HUES6 (cell line): ENCODE data around the gene MTCL3.
A peak's percentile ranks its signal among the peaks of the same experiment; 100 is the strongest.

Experiments
- H3K27ac ChIP-seq: 2 replicates; pipeline ENCODE4 v1.7.0; 2013; ENCODE audit warnings: low read depth, mild to moderate bottlenecking, low read length, inconsistent platforms
- H3K27me3 ChIP-seq: 2 replicates; pipeline ENCODE4 v1.6.1; 2013; ENCODE audit warnings: low read length; ENCODE audit not compliant: control insufficient read depth, insufficient read depth
- H3K36me3 ChIP-seq: 2 replicates; pipeline ENCODE4 v1.6.1; 2013; ENCODE audit warnings: low read length; ENCODE audit not compliant: control insufficient read depth, insufficient read depth
- H3K4me1 ChIP-seq: 2 replicates; pipeline ENCODE4 v1.6.1; 2013; ENCODE audit warnings: low read length; ENCODE audit not compliant: control insufficient read depth, insufficient read depth
- H3K4me3 ChIP-seq: 2 replicates; pipeline ENCODE4 v1.5.1; 2013; ENCODE audit warnings: low read depth, low read length
- H3K9ac ChIP-seq: one replicate; pipeline ENCODE4 v1.6.1; 2013; ENCODE audit warnings: mild to moderate bottlenecking, low read length
- H3K9me3 ChIP-seq: 2 replicates; pipeline ENCODE4 v1.6.1; 2013; ENCODE audit warnings: low read depth, low read length; ENCODE audit not compliant: control insufficient read depth, insufficient read depth

MTCL3 gene

GRCh38 chr6:127518710-127519468, at the start of gene MTCL3:
TSS of gene MTCL3 (minus strand) at chr6:127519335.
- H3K27ac ChIP-seq: no peak within 1 kb of the TSS
- no peaks in the 10 kb centered on the region for H3K36me3 ChIP-seq
- H3K4me1 ChIP-seq: peaks cover 12% of the 10 kb centered on the region
- H3K9me3 ChIP-seq: no peaks in the 10 kb centered on the region
- peak within 1 kb of the TSS; percentile 14 for H3K9ac ChIP-seq
- H3K27me3 ChIP-seq: peaks cover 43% of the 10 kb centered on the region
- H3K4me3 ChIP-seq: peak within 1 kb of the TSS; percentile 70

GRCh38 chr6:127567476-127567875, 48.3 kb upstream of the MTCL3 start:
- Histone ChIP-seq H3K4me3 (no peak overlapping the region), H3K36me3 (no peaks in the 10 kb centered on the region), H3K27me3 (no peaks in the 10 kb centered on the region), H3K4me1 (no peaks in the 10 kb centered on the region), H3K27ac (no peak overlapping the region), H3K9ac (no peak overlapping the region), H3K9me3 (no peaks in the 10 kb centered on the region)

GRCh38 chr6:127566651-127567050, 47.5 kb upstream of the MTCL3 start:
- no peak overlapping the region for H3K4me3 ChIP-seq
- no peak overlapping the region for H3K9ac ChIP-seq
- no peaks in the 10 kb centered on the region for H3K9me3 ChIP-seq
- no peak overlapping the region for H3K27ac ChIP-seq
- H3K4me1 ChIP-seq: no peaks in the 10 kb centered on the region
- H3K27me3 ChIP-seq: no peaks in the 10 kb centered on the region
- H3K36me3 ChIP-seq: no peaks in the 10 kb centered on the region

- Histone ChIP-seq H3K27me3 (no peaks in the 10 kb centered on the region), H3K4me1 (no peaks in the 10 kb centered on the region), H3K9ac (no peak overlapping the region), H3K27ac (no peak overlapping the region), H3K36me3 (no peaks in the 10 kb centered on the region), H3K9me3 (no peaks in the 10 kb centered on the region), H3K4me3 (no peak overlapping the region)
Measured at GRCh38 chr6:127566119-127566518, 47.0 kb upstream of the MTCL3 start.

GRCh38 chr6:127564761-127565160, 45.6 kb upstream of the MTCL3 start:
- Histone ChIP-seq H3K9ac (no peak overlapping the region), H3K9me3 (no peaks in the 10 kb centered on the region), H3K4me1 (no peaks in the 10 kb centered on the region), H3K36me3 (no peaks in the 10 kb centered on the region), H3K27ac (no peak overlapping the region), H3K4me3 (no peak overlapping the region), H3K27me3 (no peaks in the 10 kb centered on the region)

- Histone ChIP-seq H3K36me3 (no peaks in the 10 kb centered on the region), H3K4me3 (no peak overlapping the region), H3K27ac (no peak overlapping the region), H3K9ac (no peak overlapping the region), H3K27me3 (no peaks in the 10 kb centered on the region), H3K9me3 (no peaks in the 10 kb centered on the region), H3K4me1 (no peaks in the 10 kb centered on the region)
Measured at GRCh38 chr6:127561660-127562059, 42.5 kb upstream of the MTCL3 start.

GRCh38 chr6:127554435-127555006, 35.4 kb upstream of the MTCL3 start:
- H3K27me3 ChIP-seq: no peaks in the 10 kb centered on the region
- H3K4me3 ChIP-seq: no peak overlapping the region
- H3K9me3 ChIP-seq: no peaks in the 10 kb centered on the region
- no peak overlapping the region for H3K9ac ChIP-seq
- H3K36me3 ChIP-seq: no peaks in the 10 kb centered on the region
- H3K27ac ChIP-seq: no peak overlapping the region
- no peaks in the 10 kb centered on the region for H3K4me1 ChIP-seq

- Histone ChIP-seq H3K36me3 (no peaks in the 10 kb centered on the region), H3K4me3 (no peak overlapping the region), H3K4me1 (no peaks in the 10 kb centered on the region), H3K9me3 (no peaks in the 10 kb centered on the region), H3K27ac (no peak overlapping the region), H3K27me3 (no peaks in the 10 kb centered on the region), H3K9ac (no peak overlapping the region)
Measured at GRCh38 chr6:127550403-127550802, 31.3 kb upstream of the MTCL3 start.

- H3K4me3 ChIP-seq: no peak overlapping the region
- H3K36me3 ChIP-seq: no peaks in the 10 kb centered on the region
- H3K27me3 ChIP-seq: no peaks in the 10 kb centered on the region
- no peak overlapping the region for H3K27ac ChIP-seq
- no peak overlapping the region for H3K9ac ChIP-seq
- no peaks in the 10 kb centered on the region for H3K9me3 ChIP-seq
- no peaks in the 10 kb centered on the region for H3K4me1 ChIP-seq
Measured at GRCh38 chr6:127547904-127548649, 28.9 kb upstream of the MTCL3 start.

GRCh38 chr6:127547215-127547614, 28.1 kb upstream of the MTCL3 start:
- H3K4me3 ChIP-seq: no peak overlapping the region
- no peaks in the 10 kb centered on the region for H3K27me3 ChIP-seq
- no peaks in the 10 kb centered on the region for H3K4me1 ChIP-seq
- no peak overlapping the region for H3K9ac ChIP-seq
- no peaks in the 10 kb centered on the region for H3K36me3 ChIP-seq
- H3K27ac ChIP-seq: no peak overlapping the region
- H3K9me3 ChIP-seq: no peaks in the 10 kb centered on the region

- Histone ChIP-seq H3K4me3 (no peak overlapping the region), H3K36me3 (no peaks in the 10 kb centered on the region), H3K9ac (no peak overlapping the region), H3K9me3 (no peaks in the 10 kb centered on the region), H3K27me3 (no peaks in the 10 kb centered on the region), H3K4me1 (no peaks in the 10 kb centered on the region), H3K27ac (no peak overlapping the region)
Measured at GRCh38 chr6:127539272-127539671, 20.1 kb upstream of the MTCL3 start.
